C4-2B (cell line): ENCODE measurements around the gene RPGRIP1L.

Experiments
- H3K27ac ChIP-seq: fragments of 450-650 bp; 2 replicates; pipeline ENCODE4 v1.5.1; 2017
- ZFX ChIP-seq: fragments of 450-650 bp; IDR thresholded peaks from 2 replicates; pipeline ENCODE4 v1.6.1; 2017
- TF ChIP-seq, protein P1 (sequence below): fragments of 450-650 bp; conservative IDR thresholded peaks from 2 replicates; pipeline ENCODE4 v1.5.1; 2017; ENCODE audit warnings: mild to moderate bottlenecking

Gene RPGRIP1L

DNA sequence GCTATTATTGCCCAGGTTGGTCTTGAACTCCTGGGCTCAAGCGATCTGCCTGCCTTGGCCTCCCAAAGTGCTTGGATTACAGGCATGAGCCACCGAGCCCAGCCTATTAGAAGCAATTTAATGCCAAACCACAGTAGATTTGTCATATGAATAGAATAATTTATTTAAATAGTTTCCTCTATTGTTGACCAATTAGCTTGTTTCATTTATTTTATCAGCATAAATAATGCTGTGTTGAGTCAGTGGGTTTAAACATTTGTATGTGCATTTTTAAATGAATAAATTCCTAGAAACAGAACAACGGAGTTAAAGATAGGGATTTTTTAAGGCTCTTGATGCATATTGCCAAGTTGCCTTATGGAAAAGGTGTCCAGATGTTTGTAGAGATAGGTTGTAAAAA is 27.0 kb upstream of the RPGRIP1L start:
- no peak overlapping the region for H3K27ac ChIP-seq
- TF ChIP-seq, protein P1, sequence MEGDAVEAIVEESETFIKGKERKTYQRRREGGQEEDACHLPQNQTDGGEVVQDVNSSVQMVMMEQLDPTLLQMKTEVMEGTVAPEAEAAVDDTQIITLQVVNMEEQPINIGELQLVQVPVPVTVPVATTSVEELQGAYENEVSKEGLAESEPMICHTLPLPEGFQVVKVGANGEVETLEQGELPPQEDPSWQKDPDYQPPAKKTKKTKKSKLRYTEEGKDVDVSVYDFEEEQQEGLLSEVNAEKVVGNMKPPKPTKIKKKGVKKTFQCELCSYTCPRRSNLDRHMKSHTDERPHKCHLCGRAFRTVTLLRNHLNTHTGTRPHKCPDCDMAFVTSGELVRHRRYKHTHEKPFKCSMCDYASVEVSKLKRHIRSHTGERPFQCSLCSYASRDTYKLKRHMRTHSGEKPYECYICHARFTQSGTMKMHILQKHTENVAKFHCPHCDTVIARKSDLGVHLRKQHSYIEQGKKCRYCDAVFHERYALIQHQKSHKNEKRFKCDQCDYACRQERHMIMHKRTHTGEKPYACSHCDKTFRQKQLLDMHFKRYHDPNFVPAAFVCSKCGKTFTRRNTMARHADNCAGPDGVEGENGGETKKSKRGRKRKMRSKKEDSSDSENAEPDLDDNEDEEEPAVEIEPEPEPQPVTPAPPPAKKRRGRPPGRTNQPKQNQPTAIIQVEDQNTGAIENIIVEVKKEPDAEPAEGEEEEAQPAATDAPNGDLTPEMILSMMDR: no peak
- no peak for TF ChIP-seq ZFX

DNA sequence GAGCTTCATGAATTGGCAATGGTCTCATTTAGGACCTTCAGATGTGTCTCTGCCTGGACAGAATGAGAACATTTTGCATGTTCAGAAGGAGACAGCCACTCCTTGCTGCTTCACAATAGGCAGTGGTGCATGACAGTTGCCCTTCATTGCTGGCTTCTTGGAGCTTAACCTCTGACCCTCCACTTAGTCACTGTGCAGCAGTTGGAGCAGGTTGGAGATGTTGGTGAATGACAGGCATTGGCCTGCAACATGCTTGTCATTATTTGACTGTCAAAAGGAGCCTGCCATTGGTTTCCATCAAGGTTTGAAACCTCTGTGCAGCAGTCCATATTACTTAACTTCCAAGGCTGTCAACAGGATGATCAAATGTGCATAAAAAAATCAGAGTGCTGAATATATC is 23.0 kb upstream of the RPGRIP1L start:
- TF ChIP-seq ZFX: no peak
- TF ChIP-seq, protein P1: no peak
- H3K27ac ChIP-seq: no peak overlapping the region

DNA sequence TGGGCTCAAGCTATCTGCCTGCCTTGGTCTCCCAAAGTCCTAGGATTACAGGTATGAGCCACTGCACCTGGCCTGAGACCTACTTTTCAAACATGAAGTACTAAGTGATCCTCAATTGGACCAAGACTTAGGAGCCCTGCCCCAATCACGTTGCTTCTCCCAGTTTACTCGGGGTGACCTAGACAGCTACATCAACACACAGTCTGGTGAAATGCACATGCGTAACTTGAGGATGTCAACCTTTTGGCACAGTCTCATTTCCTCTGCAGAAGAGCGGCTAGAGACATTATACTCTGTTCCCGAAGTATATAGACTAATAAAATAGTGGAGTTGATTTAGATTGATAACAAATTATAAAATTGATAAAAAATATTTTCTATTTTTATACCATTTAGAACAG is 17.4 kb upstream of the RPGRIP1L start:
- H3K27ac ChIP-seq: no peak overlapping the region
- TF ChIP-seq, protein P1: no peak
- TF ChIP-seq ZFX: no peak

DNA sequence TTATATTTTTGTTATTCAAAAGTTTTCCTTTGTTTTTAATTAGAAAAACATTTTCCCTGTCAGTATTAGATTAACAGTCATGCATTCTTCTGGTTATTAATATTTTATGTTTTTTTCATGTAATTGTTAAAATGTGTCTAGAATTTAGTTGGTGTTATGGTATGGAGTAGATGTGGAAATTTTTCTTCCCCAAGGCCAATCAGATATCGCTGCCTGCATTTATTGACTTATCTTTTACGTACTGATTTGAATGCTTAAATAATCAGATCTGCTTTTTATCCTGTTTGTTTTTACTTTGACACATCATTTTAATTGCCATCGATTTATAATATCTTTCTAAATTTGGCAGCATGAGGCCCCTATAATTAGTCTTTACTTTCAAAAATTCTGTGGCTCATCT is 13.9 kb upstream of the RPGRIP1L start:
- TF ChIP-seq, protein P1: no peak
- TF ChIP-seq ZFX: no peak
- H3K27ac ChIP-seq: no peak overlapping the region

DNA sequence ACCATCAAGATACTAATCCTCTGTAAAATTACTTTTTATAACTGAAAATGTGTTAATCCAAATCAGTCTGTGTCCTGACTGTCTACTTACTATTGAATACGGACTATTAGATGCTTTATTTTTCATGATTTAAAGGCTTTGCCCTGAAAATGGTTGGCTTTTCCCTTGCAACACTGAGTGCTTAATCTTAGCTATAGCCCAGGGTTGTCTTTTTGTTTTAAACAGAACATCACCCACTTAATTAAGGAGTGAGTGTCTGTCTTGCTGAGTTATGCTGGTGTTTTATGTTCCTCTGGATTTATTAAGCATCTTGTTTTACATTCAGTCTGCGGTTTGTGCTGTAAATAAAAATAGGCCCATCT is 11.3 kb upstream of the RPGRIP1L start:
- TF ChIP-seq, protein P1: no peak
- no peak for TF ChIP-seq ZFX
- no peak overlapping the region for H3K27ac ChIP-seq

DNA sequence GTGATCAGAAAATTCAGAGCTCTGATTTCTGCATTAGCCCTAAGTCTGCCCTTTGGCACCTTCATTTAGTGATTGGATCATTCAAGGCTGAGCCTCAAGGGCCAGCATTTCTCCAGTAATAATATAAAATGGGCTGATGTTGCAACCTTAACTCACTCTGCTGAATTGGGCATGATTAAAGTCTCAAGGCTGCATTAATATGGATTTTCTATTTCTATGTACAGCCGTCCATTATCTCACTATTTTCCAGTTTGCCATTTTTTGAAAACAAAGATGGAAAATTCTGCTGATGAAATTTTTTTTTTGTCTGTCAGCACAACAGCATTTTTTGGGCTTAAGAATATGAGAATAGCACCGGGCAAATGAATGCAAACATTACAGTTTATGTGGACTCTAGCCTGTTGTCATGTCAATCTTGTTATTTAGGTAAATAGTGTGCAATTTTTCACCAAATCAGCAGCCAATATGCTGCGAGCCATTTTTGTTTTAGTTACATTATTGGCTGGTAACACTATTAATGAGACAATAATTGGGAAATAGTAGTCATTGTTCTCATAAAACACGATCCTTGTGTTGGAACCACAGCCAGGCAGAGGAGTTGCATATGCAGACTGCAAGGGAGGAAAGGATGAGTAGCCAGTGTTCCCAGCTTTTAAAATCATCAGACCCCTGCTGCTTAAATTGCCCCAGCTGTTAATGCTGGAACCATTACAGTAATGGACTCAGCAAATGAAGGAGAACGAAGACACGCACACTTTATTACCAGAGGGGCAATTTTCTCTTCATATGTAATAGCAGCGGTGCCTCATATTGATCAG is 10.8 kb upstream of the RPGRIP1L start:
- no peak for TF ChIP-seq ZFX
- TF ChIP-seq, protein P1: no peak
- no peak overlapping the region; the same call in 1 of the 2 replicates for H3K27ac ChIP-seq

DNA sequence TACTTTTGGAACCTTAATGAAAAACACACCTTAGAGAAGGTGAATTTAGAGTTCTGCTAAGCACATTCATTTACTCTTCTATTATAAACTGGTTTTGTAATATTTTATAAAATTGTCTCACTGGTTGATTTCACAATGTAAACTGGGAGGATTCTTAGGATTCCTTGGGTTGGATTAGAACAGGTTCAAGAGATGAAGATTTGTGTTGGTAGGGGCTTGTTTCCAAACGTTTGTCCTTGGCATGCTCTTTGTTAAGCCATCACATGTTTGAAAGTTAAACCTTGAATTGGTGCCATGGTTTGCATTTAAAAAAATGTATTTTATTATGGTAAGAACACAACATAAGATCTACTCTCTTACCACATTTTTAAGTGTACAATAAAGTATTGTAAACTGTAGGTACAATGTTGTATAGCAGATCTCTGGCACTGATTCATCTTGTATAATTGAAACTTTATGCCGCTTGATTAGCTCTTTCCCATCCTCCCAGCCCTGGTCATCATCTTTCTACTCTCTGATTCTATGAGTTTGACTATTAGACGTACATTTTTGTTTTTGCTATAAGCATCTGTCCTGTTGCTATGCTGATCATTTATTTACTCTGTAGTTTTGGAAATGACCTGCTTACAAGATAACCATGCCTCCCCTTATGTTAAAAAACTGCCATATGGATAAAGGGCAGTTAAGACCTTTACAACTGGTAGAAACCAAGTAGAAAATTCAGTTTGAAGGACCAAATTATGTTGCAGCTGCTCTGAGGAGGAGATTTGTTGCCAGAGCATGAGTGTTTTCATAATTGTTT is 9.9 kb upstream of the RPGRIP1L start:
- H3K27ac ChIP-seq: no peak overlapping the region; the same call in 1 of the 2 replicates
- TF ChIP-seq, protein P1: no peak
- TF ChIP-seq ZFX: no peak
